Liver (tissue), 9 donors: Measurements from ENCODE around the gene HOXD13. TPM values are rescaled to one million over a fixed set of nuclear protein-coding genes. Genes with fewer than 3 reads are reported as not detected.

Source experiments
- DNase-seq: peaks from one replicate; pipeline ENCODE4 v3.0.0-alpha.2; 2017; ENCODE audit warnings: low spot score
- H3K27ac ChIP-seq, 2 donors: one replicate each; pipeline ENCODE4 v1.7.0; 2013; ENCODE audit warnings: inconsistent platforms in 2 of 2, low read length in 2 of 2, control low read depth in 1 of 2, low read depth in 1 of 2, mild to moderate bottlenecking in 1 of 2
- H3K27me3 ChIP-seq, 4 donors: one replicate each; pipeline versions ENCODE4 v1.6.1 to v1.7.0; 2013; ENCODE audit warnings: low read length in 3 of 4, inconsistent platforms in 1 of 4, mild to moderate bottlenecking in 1 of 4, moderate library complexity in 1 of 4; ENCODE audit not compliant: control insufficient read depth in 4 of 4, insufficient read depth in 4 of 4
- H3K36me3 ChIP-seq, 4 donors: one replicate each; pipeline versions ENCODE4 v1.6.1 to v1.7.0; 2013; ENCODE audit warnings: low read length in 3 of 4, mild to moderate bottlenecking in 3 of 4, low read depth in 1 of 4, moderate library complexity in 1 of 4; ENCODE audit not compliant: control insufficient read depth in 4 of 4, insufficient read depth in 3 of 4
- H3K4me1 ChIP-seq, 4 donors: one replicate each; pipeline versions ENCODE4 v1.6.1 to v1.7.0; 2013; ENCODE audit warnings: low read length in 3 of 4, mild to moderate bottlenecking in 3 of 4, moderate library complexity in 1 of 4; ENCODE audit not compliant: control insufficient read depth in 4 of 4, insufficient read depth in 4 of 4
- H3K4me3 ChIP-seq, 3 donors: one replicate each; pipeline versions ENCODE4 v1.6.1 to v1.7.0; 2013; ENCODE audit warnings: low read length in 3 of 3, control low read depth in 1 of 3, low read depth in 1 of 3, mild to moderate bottlenecking in 1 of 3
- H3K9ac ChIP-seq, 2 donors: one replicate each; pipeline ENCODE4 v1.7.0; 2013; ENCODE audit warnings: low read length in 2 of 2, mild to moderate bottlenecking in 2 of 2, moderate library complexity in 2 of 2, control low read depth in 1 of 2, low read depth in 1 of 2
- H3K9me3 ChIP-seq, 4 donors: one replicate each; pipeline versions ENCODE4 v1.6.1 to v1.7.0; 2013; ENCODE audit warnings: low read length in 3 of 4; ENCODE audit not compliant: control insufficient read depth in 4 of 4
- ATF3 ChIP-seq: IDR thresholded peaks from 2 replicates; pipeline ENCODE4 v1.6.1; 2016; ENCODE audit warnings: antibody characterized with exemption
- CTCF ChIP-seq: fragments of 150-350 bp; IDR thresholded peaks from 2 replicates; pipeline ENCODE4 v1.5.1; 2017; ENCODE audit warnings: improper control_type of control experiment, low read depth, low read length; ENCODE audit not compliant: missing input control
- EGR1 ChIP-seq, 2 donors: IDR thresholded peaks; 2 replicates each; pipeline ENCODE4 v1.6.1; 2016 to 2018; ENCODE audit warnings: antibody characterized with exemption in 2 of 2, low read depth in 2 of 2
- FOXA1 ChIP-seq: IDR thresholded peaks from 2 replicates; pipeline ENCODE4 v1.6.1; 2016; ENCODE audit warnings: antibody characterized with exemption
- FOXA2 ChIP-seq: IDR thresholded peaks from 2 replicates; pipeline ENCODE4 v1.6.1; 2016; ENCODE audit warnings: antibody characterized with exemption
- GABPA ChIP-seq, 2 donors: IDR thresholded peaks in 1 of 2; conservative IDR thresholded peaks in 1 of 2; 2 replicates each; pipeline ENCODE4 v1.6.1; 2016; ENCODE audit warnings: antibody characterized with exemption in 2 of 2, mild to moderate bottlenecking in 1 of 2, moderate library complexity in 1 of 2
- HNF4A ChIP-seq, 2 donors: conservative IDR thresholded peaks; 2 replicates each; pipeline ENCODE4 v1.6.1; 2016; ENCODE audit warnings: antibody characterized with exemption in 2 of 2, mild to moderate bottlenecking in 2 of 2
- HNF4G ChIP-seq: IDR thresholded peaks from 2 replicates; pipeline ENCODE4 v1.6.1; 2016; ENCODE audit warnings: antibody characterized with exemption
- JUND ChIP-seq, 2 donors: IDR thresholded peaks; 2 replicates each; pipeline ENCODE4 v1.6.1; 2016; ENCODE audit warnings: antibody characterized with exemption in 2 of 2
- NR2F2 ChIP-seq: IDR thresholded peaks from 2 replicates; pipeline ENCODE4 v1.6.1; 2016; ENCODE audit warnings: antibody characterized with exemption
- RAD21 ChIP-seq, 2 donors: IDR thresholded peaks; 2 replicates each; pipeline ENCODE4 v1.6.1; 2016; ENCODE audit warnings: antibody characterized with exemption in 2 of 2, mild to moderate bottlenecking in 2 of 2
- RXRA ChIP-seq, 2 donors: IDR thresholded peaks; 2 replicates each; pipeline ENCODE4 v1.6.1; 2017 to 2018; ENCODE audit warnings: antibody characterized with exemption in 2 of 2, mild to moderate bottlenecking in 1 of 2
- SP1 ChIP-seq: IDR thresholded peaks from 2 replicates; pipeline ENCODE4 v1.6.1; 2018; ENCODE audit warnings: antibody characterized with exemption, mild to moderate bottlenecking
- TAF1 ChIP-seq: conservative IDR thresholded peaks from 2 replicates; pipeline ENCODE4 v1.6.1; 2016; ENCODE audit warnings: antibody characterized with exemption, mild to moderate bottlenecking
- YY1 ChIP-seq: IDR thresholded peaks from 2 replicates; pipeline ENCODE4 v1.6.1; 2016; ENCODE audit warnings: antibody characterized with exemption, mild to moderate bottlenecking
- ZBTB33 ChIP-seq: IDR thresholded peaks from 2 replicates; pipeline ENCODE4 v1.6.1; 2016; ENCODE audit warnings: antibody characterized with exemption
- WGBS: extraction: QIAGEN DNeasy Blood & Tissue Kit; methylation state at CpG from one replicate; pipeline ENCODE4 v1.1.7; 2013; 5-methylcytosine and 5-hydroxymethylcytosine counted together
- polyA plus RNA-seq, 2 donors: library from polyadenylated mRNA; stranded (reverse) in 1 of 2; unstranded in 1 of 2; fragments of 200-250 nt in 1 of 2; fragments of >200 nt in 1 of 2; fragmentation: Nextera tagmentation in 1 of 2; extraction: Ambion mirVana in 1 of 2; gene quantifications; one replicate each; pipeline versions ENCODE4 v1.2.1 to v1.2.3, GENCODE V29; 2013 to 2015
- total RNA-seq, 2 donors: library from RNA; depleted of rRNA; stranded (reverse); fragments of >200 nt; gene quantifications; one replicate each; pipeline ENCODE4 v1.2.3, GENCODE V29; 2014
- TF ChIP-seq, protein P1 (sequence below): IDR thresholded peaks from 2 replicates; pipeline ENCODE4 v1.6.1; 2016; ENCODE audit warnings: antibody characterized with exemption
- donor health status: healthy.
- donor health status: healthy.
- donor health status: healthy.
- donor health status: healthy.
- donor health status: healthy.

The HOXD13 gene
- total and polyA plus RNA-seq, 4 donors: not detected

- H3K36me3 ChIP-seq: no peaks in the 10 kb centered on the region
- no peak overlapping the region for H3K9ac ChIP-seq
- WGBS: 6% methylated on average over 17 of the region's 17 CpGs
- no peak overlapping the region for H3K27ac ChIP-seq
- TF ChIP-seq FOXA2: no peak
- no peak for TF ChIP-seq FOXA1
- TF ChIP-seq, protein P1, sequence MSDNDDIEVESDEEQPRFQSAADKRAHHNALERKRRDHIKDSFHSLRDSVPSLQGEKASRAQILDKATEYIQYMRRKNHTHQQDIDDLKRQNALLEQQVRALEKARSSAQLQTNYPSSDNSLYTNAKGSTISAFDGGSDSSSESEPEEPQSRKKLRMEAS: no peak
- no peak for TF ChIP-seq ATF3
- TF ChIP-seq CTCF: no peak
- TF ChIP-seq ZBTB33: no peak
- TF ChIP-seq HNF4G: no peak
- no peak for TF ChIP-seq YY1
- TF ChIP-seq TAF1: no peak
- no peak for TF ChIP-seq RAD21 (IDR thresholded peaks at IDR 0.05)
- no peak for TF ChIP-seq HNF4A (conservative IDR thresholded peaks at IDR 0.05)
- TF ChIP-seq RXRA (IDR thresholded peaks at IDR 0.05): no peak
- no peak for TF ChIP-seq EGR1 (IDR thresholded peaks at IDR 0.05; ENCODE audit: low read depth in 2 of 2)
- TF ChIP-seq NR2F2: no peak
- TF ChIP-seq JUND (IDR thresholded peaks at IDR 0.05): no peak
- TF ChIP-seq GABPA (IDR thresholded peaks at IDR 0.05 in 1 of 2, conservative IDR thresholded peaks at IDR 0.05 in 1 of 2): no peak
- no peak for TF ChIP-seq SP1
- no peak for DNase-seq
- peaks cover 0 to 21% (median 3%) of the 10 kb centered on the region in 4 donors for H3K4me1 ChIP-seq
- H3K27me3 ChIP-seq: peaks cover 24 to 66% (median 36%) of the 10 kb centered on the region in 4 donors
- H3K9me3 ChIP-seq: no peaks in the 10 kb centered on the region
- H3K4me3 ChIP-seq: no peak overlapping the region
Measured at GRCh38 chr2:176103742-176104315, 11.3 kb downstream of the HOXD13 start.

GRCh38 chr2:176104316-176105077, 12.0 kb downstream of the HOXD13 start:
- no peaks in the 10 kb centered on the region for H3K9me3 ChIP-seq
- DNase-seq: no peak
- 5% methylated on average over 56 of the region's 56 CpGs for WGBS
- TF ChIP-seq GABPA (IDR thresholded peaks at IDR 0.05 in 1 of 2, conservative IDR thresholded peaks at IDR 0.05 in 1 of 2) (no peak), HNF4G (no peak)
- H3K36me3 ChIP-seq: no peaks in the 10 kb centered on the region
- H3K27me3 ChIP-seq: peaks cover 25 to 66% (median 36%) of the 10 kb centered on the region in 4 donors
- peaks cover 0 to 21% (median 4%) of the 10 kb centered on the region in 4 donors for H3K4me1 ChIP-seq
- no peak overlapping the region for H3K9ac ChIP-seq
- H3K27ac ChIP-seq: no peak overlapping the region
- H3K4me3 ChIP-seq: no peak overlapping the region
